HEK293 (cell line): ENCODE results near the gene ZNF613.

ENCODE experiments used
- SETDB1 ChIP-seq: IDR thresholded peaks from one replicate; pipeline ENCODE4 v1.6.1; 2017; ENCODE audit warnings: mild to moderate bottlenecking, low read length, moderate library complexity, mixed read lengths; ENCODE audit not compliant: insufficient read length
- ZNF610 ChIP-seq: fragments of 450-650 bp; formaldehyde crosslinking; IDR thresholded peaks from 2 replicates; pipeline ENCODE4 v1.5.1; 2016; ENCODE audit warnings: missing biosample characterization, missing genetic modification characterization, borderline replicate concordance

Gene ZNF613

GRCh38 chr19:51994048-51994644 lies 66.9 kb downstream of the ZNF613 start (continued):
- TF ChIP-seq ZNF610 (tag by site-specific recombination) (no peak), SETDB1 (peak; percentile 99)
- TF ChIP-seq, all 188 proteins: peak for 3
